ENCODE measurements around the gene CLDN14. TPM values are rescaled to one million over a fixed set of nuclear protein-coding genes. Genes with fewer than 3 reads are reported as not detected.

Gene CLDN14, protein sequence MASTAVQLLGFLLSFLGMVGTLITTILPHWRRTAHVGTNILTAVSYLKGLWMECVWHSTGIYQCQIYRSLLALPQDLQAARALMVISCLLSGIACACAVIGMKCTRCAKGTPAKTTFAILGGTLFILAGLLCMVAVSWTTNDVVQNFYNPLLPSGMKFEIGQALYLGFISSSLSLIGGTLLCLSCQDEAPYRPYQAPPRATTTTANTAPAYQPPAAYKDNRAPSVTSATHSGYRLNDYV
- 0.27 and 0.57 TPM in 2 replicates for total RNA-seq (ENCODE audit: low replicate concordance)

- no peak for DNase-seq (ENCODE audit: low read depth)
- H3K4me3 ChIP-seq (ENCODE audit: low read depth, low read length) = no peak within 1 kb of the TSS
- TF ChIP-seq CTCF (IDR thresholded peaks at IDR 0.05; ENCODE audit: insufficient read depth, low read length) = no peak
Observed at GRCh38 chr21:36479415-36480402, at the start of gene CLDN14. CLDN14 (minus strand) TSS chr21:36480122; CDS start chr21:36461695, 18,427 bp downstream.

DNA sequence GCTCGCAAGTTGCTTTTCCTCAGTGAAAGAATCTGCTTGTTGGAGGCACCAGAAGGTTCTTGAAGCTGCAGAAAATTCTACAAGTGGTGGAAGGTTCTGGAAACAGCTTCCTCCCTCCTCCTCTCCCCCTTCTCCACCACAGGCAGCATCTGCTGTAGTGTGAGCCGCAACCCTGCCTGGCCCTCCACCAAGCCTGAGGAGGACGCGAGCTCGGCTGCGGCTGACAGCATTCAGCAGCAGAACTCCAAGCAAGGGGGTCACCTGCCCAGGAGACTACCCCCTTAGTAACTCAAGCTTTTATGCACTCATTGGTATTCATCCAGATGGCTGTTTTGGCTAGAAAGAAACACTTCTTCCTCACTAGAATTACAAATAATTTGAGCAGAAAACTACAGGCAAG lies 48.8 kb upstream of the CLDN14 start:
- no peak for TF ChIP-seq CTCF (IDR thresholded peaks at IDR 0.05; ENCODE audit: insufficient read depth, low read length)
- no peak for DNase-seq (ENCODE audit: low read depth)
- H3K4me3 ChIP-seq (ENCODE audit: low read depth, low read length) = no peak overlapping the region

- no peak for TF ChIP-seq CTCF (IDR thresholded peaks at IDR 0.05; ENCODE audit: insufficient read depth, low read length)
Observed at GRCh38 chr21:36527317-36527716, 47.4 kb upstream of the CLDN14 start.

DNA sequence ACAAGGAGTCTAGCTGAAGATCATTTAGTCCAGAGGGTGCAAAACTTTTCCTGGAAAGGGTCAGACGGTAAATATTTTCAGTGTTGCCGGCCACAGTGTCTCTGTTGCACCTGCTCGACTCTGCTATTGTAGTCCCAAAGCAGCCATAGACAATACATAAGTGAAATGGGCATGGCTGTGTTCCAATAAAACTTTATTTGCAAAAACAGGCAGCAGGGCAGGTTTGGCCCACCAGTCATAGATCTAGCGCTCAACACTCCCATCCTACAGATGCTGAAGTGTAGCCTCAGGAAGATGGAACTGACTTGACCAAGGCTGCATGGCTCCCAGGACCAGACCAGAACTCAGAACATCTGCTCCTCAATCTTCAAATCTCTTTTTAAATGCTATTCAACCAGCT lies 46.2 kb upstream of the CLDN14 start:
- no peak for DNase-seq (ENCODE audit: low read depth)
- TF ChIP-seq CTCF (IDR thresholded peaks at IDR 0.05; ENCODE audit: insufficient read depth, low read length) = no peak
- H3K4me3 ChIP-seq (ENCODE audit: low read depth, low read length) = no peak overlapping the region

More at GRCh38 chr21:36527317-36527716, 47.4 kb upstream of the CLDN14 start:
- no peak overlapping the region for H3K4me3 ChIP-seq (ENCODE audit: low read depth, low read length)
- no peak for DNase-seq (ENCODE audit: low read depth)

- no peak for DNase-seq (ENCODE audit: low read depth)
- TF ChIP-seq CTCF (IDR thresholded peaks at IDR 0.05; ENCODE audit: insufficient read depth, low read length) = no peak
- H3K4me3 ChIP-seq (ENCODE audit: low read depth, low read length) = no peak overlapping the region
Observed at GRCh38 chr21:36524477-36524876, 44.6 kb upstream of the CLDN14 start.

- no peak overlapping the region for H3K4me3 ChIP-seq (ENCODE audit: low read depth, low read length)
- no peak for TF ChIP-seq CTCF (IDR thresholded peaks at IDR 0.05; ENCODE audit: insufficient read depth, low read length)
- no peak for DNase-seq (ENCODE audit: low read depth)
Observed at GRCh38 chr21:36522219-36522808, 42.4 kb upstream of the CLDN14 start.

Measured in fibroblast of the aortic adventitia (primary cell).